HG03196 (cell line): ENCODE results near the gene WRNIP1.

Experiments used
- ATAC-seq: cut with Tn5 transposase; IDR thresholded peaks from one replicate; pipeline ENCODE4 v1.9.1; 2021; ENCODE audit not compliant: unreplicated experiment

WRNIP1 gene

GRCh38 chr6:2831392-2831791 lies 66.2 kb downstream of the WRNIP1 start:
- ATAC-seq: no peak

GRCh38 chr6:2834262-2834661 lies 69.1 kb downstream of the WRNIP1 start:
- no peak for ATAC-seq
